Erythroblast (primary cell): ENCODE results near the gene GRIP2.

ENCODE experiments used
- GATA1 ChIP-seq: IDR thresholded peaks from 2 replicates; pipeline ENCODE4 v1.6.1; 2011; ENCODE audit warnings: low read depth, mild to moderate bottlenecking, control low read depth, low read length, moderate library complexity
- POLR2A ChIP-seq: IDR thresholded peaks from 2 replicates; pipeline ENCODE4 v1.6.1; 2011; ENCODE audit warnings: mild to moderate bottlenecking, low read length

- no peak for TF ChIP-seq POLR2A
- TF ChIP-seq GATA1, result no peak
Observed at GRCh38 chr3:14586611-14587010, 46.5 kb upstream of the GRIP2 start.
